ENCODE measurements around the gene PREX1.

The PREX1 gene

GRCh38 chr20:48606172-48606840 lies 221.5 kb downstream of the PREX1 start:
- DNase-seq (ENCODE audit: low read depth in 1 of 2, low spot score in 1 of 2), result no peak
- no peak for TF ChIP-seq GABPA (IDR thresholded peaks at IDR 0.05; ENCODE audit: low read depth)
- no peak for TF ChIP-seq POLR2AphosphoS5 (IDR thresholded peaks at IDR 0.05; ENCODE audit: low read depth)
- TF ChIP-seq, protein P1, sequence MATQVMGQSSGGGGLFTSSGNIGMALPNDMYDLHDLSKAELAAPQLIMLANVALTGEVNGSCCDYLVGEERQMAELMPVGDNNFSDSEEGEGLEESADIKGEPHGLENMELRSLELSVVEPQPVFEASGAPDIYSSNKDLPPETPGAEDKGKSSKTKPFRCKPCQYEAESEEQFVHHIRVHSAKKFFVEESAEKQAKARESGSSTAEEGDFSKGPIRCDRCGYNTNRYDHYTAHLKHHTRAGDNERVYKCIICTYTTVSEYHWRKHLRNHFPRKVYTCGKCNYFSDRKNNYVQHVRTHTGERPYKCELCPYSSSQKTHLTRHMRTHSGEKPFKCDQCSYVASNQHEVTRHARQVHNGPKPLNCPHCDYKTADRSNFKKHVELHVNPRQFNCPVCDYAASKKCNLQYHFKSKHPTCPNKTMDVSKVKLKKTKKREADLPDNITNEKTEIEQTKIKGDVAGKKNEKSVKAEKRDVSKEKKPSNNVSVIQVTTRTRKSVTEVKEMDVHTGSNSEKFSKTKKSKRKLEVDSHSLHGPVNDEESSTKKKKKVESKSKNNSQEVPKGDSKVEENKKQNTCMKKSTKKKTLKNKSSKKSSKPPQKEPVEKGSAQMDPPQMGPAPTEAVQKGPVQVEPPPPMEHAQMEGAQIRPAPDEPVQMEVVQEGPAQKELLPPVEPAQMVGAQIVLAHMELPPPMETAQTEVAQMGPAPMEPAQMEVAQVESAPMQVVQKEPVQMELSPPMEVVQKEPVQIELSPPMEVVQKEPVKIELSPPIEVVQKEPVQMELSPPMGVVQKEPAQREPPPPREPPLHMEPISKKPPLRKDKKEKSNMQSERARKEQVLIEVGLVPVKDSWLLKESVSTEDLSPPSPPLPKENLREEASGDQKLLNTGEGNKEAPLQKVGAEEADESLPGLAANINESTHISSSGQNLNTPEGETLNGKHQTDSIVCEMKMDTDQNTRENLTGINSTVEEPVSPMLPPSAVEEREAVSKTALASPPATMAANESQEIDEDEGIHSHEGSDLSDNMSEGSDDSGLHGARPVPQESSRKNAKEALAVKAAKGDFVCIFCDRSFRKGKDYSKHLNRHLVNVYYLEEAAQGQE (IDR thresholded peaks at IDR 0.05; ENCODE audit: insufficient replicate concordance, low read depth), result no peak
- no peak for TF ChIP-seq CTCF (IDR thresholded peaks at IDR 0.05; ENCODE audit: insufficient read depth, low read length)
- no peak for TF ChIP-seq SPI1 (IDR thresholded peaks at IDR 0.05; ENCODE audit: borderline replicate concordance, low read depth)
- Histone ChIP-seq H3K4me3 (replicated peaks; ENCODE audit: insufficient read depth, low read length) (no peak overlapping the region), H3K27me3 (ENCODE audit: insufficient read depth, poor library complexity, severe bottlenecking) (no peaks in the 10 kb centered on the region), H3K27ac (replicated peaks) (no peak overlapping the region)

GRCh38 chr20:48605364-48606171 lies 222.2 kb downstream of the PREX1 start:
- H3K27me3 ChIP-seq (ENCODE audit: insufficient read depth, poor library complexity, severe bottlenecking), result peaks cover 3% of the 10 kb centered on the region
- H3K27ac ChIP-seq (replicated peaks), result no peak overlapping the region
- H3K4me3 ChIP-seq (replicated peaks; ENCODE audit: insufficient read depth, low read length), result no peak overlapping the region
- DNase-seq (ENCODE audit: low read depth in 1 of 2, low spot score in 1 of 2), result no peak
- TF ChIP-seq CTCF (IDR thresholded peaks at IDR 0.05; ENCODE audit: insufficient read depth, low read length), result no peak
- TF ChIP-seq SPI1 (IDR thresholded peaks at IDR 0.05; ENCODE audit: borderline replicate concordance, low read depth), result no peak
- no peak for TF ChIP-seq GABPA (IDR thresholded peaks at IDR 0.05; ENCODE audit: low read depth)
- TF ChIP-seq POLR2AphosphoS5 (IDR thresholded peaks at IDR 0.05; ENCODE audit: low read depth), result no peak
- TF ChIP-seq, protein P1 (IDR thresholded peaks at IDR 0.05; ENCODE audit: insufficient replicate concordance, low read depth), result no peak

- Histone ChIP-seq H3K4me3 (replicated peaks; ENCODE audit: insufficient read depth, low read length) (no peak overlapping the region), H3K27me3 (ENCODE audit: insufficient read depth, poor library complexity, severe bottlenecking) (peaks cover 5% of the 10 kb centered on the region), H3K27ac (replicated peaks) (no peak overlapping the region)
- no peak for TF ChIP-seq SPI1 (IDR thresholded peaks at IDR 0.05; ENCODE audit: borderline replicate concordance, low read depth)
- no peak for TF ChIP-seq GABPA (IDR thresholded peaks at IDR 0.05; ENCODE audit: low read depth)
- no peak for TF ChIP-seq CTCF (IDR thresholded peaks at IDR 0.05; ENCODE audit: insufficient read depth, low read length)
- TF ChIP-seq, protein P1 (IDR thresholded peaks at IDR 0.05; ENCODE audit: insufficient replicate concordance, low read depth), result no peak
- TF ChIP-seq POLR2AphosphoS5 (IDR thresholded peaks at IDR 0.05; ENCODE audit: low read depth), result no peak
- no peak for DNase-seq (ENCODE audit: low read depth in 1 of 2, low spot score in 1 of 2)
Observed at GRCh38 chr20:48604936-48605335, 222.9 kb downstream of the PREX1 start.

All from HL-60 (cell line).